Liver (tissue), 3 donors: Measurements from ENCODE around the gene CA10.

Experiments used
- FOXA1 ChIP-seq: IDR thresholded peaks from 2 replicates; pipeline ENCODE4 v1.6.1; 2016; ENCODE audit warnings: antibody characterized with exemption
- FOXA2 ChIP-seq: IDR thresholded peaks from 2 replicates; pipeline ENCODE4 v1.6.1; 2016; ENCODE audit warnings: antibody characterized with exemption
- HNF4G ChIP-seq: IDR thresholded peaks from 2 replicates; pipeline ENCODE4 v1.6.1; 2016; ENCODE audit warnings: antibody characterized with exemption
- RAD21 ChIP-seq, 2 donors: IDR thresholded peaks; 2 replicates each; pipeline ENCODE4 v1.6.1; 2016; ENCODE audit warnings: antibody characterized with exemption in 2 of 2, mild to moderate bottlenecking in 2 of 2
- SP1 ChIP-seq: IDR thresholded peaks from 2 replicates; pipeline ENCODE4 v1.6.1; 2018; ENCODE audit warnings: antibody characterized with exemption, mild to moderate bottlenecking
- YY1 ChIP-seq: IDR thresholded peaks from 2 replicates; pipeline ENCODE4 v1.6.1; 2016; ENCODE audit warnings: antibody characterized with exemption, mild to moderate bottlenecking
- TF ChIP-seq, protein P1 (sequence below): fragments of 150-350 bp; IDR thresholded peaks from 2 replicates; pipeline ENCODE4 v1.5.1; 2017; ENCODE audit warnings: improper control_type of control experiment, low read depth, low read length; ENCODE audit not compliant: missing input control
- TF ChIP-seq, protein P2 (sequence below): IDR thresholded peaks from 2 replicates; pipeline ENCODE4 v1.6.1; 2016; ENCODE audit warnings: antibody characterized with exemption
- TF ChIP-seq, protein P3 (sequence below): IDR thresholded peaks from 2 replicates; pipeline ENCODE4 v1.6.1; 2016; ENCODE audit warnings: antibody characterized with exemption, mild to moderate bottlenecking
- TF ChIP-seq, protein P4 (sequence below): IDR thresholded peaks from 2 replicates; pipeline ENCODE4 v1.6.1; 2016; ENCODE audit warnings: antibody characterized with exemption
- TF ChIP-seq, protein P5 (sequence below): IDR thresholded peaks from 2 replicates; pipeline ENCODE4 v1.6.1; 2016; ENCODE audit warnings: antibody characterized with exemption
- donor health status: healthy.
- donor health status: healthy.

DNA sequence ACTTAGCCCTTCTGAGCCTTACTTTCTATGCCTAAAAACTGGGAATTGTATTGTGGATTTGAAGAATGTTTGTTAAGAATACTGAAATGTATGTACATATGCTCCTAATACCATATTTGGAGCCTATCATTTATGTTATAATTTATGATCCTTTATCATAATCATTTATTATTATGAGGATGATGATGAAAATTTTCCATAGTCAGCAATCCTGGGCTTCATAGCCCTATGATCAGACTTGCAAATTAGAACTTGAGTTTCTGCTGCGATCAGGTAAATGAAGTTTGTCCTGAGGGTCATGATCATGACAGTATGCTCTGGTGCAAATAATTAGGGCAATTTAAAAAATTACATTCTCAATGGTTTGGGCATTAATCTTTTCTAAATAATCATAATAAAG, 147.4 kb downstream of the CA10 start:
- TF ChIP-seq, protein P1, sequence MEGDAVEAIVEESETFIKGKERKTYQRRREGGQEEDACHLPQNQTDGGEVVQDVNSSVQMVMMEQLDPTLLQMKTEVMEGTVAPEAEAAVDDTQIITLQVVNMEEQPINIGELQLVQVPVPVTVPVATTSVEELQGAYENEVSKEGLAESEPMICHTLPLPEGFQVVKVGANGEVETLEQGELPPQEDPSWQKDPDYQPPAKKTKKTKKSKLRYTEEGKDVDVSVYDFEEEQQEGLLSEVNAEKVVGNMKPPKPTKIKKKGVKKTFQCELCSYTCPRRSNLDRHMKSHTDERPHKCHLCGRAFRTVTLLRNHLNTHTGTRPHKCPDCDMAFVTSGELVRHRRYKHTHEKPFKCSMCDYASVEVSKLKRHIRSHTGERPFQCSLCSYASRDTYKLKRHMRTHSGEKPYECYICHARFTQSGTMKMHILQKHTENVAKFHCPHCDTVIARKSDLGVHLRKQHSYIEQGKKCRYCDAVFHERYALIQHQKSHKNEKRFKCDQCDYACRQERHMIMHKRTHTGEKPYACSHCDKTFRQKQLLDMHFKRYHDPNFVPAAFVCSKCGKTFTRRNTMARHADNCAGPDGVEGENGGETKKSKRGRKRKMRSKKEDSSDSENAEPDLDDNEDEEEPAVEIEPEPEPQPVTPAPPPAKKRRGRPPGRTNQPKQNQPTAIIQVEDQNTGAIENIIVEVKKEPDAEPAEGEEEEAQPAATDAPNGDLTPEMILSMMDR, result no peak
- TF ChIP-seq, protein P2, sequence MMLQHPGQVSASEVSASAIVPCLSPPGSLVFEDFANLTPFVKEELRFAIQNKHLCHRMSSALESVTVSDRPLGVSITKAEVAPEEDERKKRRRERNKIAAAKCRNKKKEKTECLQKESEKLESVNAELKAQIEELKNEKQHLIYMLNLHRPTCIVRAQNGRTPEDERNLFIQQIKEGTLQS, result no peak
- TF ChIP-seq, protein P3, sequence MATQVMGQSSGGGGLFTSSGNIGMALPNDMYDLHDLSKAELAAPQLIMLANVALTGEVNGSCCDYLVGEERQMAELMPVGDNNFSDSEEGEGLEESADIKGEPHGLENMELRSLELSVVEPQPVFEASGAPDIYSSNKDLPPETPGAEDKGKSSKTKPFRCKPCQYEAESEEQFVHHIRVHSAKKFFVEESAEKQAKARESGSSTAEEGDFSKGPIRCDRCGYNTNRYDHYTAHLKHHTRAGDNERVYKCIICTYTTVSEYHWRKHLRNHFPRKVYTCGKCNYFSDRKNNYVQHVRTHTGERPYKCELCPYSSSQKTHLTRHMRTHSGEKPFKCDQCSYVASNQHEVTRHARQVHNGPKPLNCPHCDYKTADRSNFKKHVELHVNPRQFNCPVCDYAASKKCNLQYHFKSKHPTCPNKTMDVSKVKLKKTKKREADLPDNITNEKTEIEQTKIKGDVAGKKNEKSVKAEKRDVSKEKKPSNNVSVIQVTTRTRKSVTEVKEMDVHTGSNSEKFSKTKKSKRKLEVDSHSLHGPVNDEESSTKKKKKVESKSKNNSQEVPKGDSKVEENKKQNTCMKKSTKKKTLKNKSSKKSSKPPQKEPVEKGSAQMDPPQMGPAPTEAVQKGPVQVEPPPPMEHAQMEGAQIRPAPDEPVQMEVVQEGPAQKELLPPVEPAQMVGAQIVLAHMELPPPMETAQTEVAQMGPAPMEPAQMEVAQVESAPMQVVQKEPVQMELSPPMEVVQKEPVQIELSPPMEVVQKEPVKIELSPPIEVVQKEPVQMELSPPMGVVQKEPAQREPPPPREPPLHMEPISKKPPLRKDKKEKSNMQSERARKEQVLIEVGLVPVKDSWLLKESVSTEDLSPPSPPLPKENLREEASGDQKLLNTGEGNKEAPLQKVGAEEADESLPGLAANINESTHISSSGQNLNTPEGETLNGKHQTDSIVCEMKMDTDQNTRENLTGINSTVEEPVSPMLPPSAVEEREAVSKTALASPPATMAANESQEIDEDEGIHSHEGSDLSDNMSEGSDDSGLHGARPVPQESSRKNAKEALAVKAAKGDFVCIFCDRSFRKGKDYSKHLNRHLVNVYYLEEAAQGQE, result no peak
- no peak for TF ChIP-seq RAD21 (IDR thresholded peaks at IDR 0.05)
- TF ChIP-seq, protein P4, sequence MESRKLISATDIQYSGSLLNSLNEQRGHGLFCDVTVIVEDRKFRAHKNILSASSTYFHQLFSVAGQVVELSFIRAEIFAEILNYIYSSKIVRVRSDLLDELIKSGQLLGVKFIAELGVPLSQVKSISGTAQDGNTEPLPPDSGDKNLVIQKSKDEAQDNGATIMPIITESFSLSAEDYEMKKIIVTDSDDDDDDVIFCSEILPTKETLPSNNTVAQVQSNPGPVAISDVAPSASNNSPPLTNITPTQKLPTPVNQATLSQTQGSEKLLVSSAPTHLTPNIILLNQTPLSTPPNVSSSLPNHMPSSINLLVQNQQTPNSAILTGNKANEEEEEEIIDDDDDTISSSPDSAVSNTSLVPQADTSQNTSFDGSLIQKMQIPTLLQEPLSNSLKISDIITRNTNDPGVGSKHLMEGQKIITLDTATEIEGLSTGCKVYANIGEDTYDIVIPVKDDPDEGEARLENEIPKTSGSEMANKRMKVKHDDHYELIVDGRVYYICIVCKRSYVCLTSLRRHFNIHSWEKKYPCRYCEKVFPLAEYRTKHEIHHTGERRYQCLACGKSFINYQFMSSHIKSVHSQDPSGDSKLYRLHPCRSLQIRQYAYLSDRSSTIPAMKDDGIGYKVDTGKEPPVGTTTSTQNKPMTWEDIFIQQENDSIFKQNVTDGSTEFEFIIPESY, result no peak
- TF ChIP-seq HNF4G, result no peak
- TF ChIP-seq SP1, result no peak
- TF ChIP-seq, protein P5, sequence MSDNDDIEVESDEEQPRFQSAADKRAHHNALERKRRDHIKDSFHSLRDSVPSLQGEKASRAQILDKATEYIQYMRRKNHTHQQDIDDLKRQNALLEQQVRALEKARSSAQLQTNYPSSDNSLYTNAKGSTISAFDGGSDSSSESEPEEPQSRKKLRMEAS, result no peak
- no peak for TF ChIP-seq FOXA2
- TF ChIP-seq FOXA1, result no peak
- no peak for TF ChIP-seq YY1
